ENCODE data around the gene GPRC5A. TPM values are rescaled to one million over a fixed set of nuclear protein-coding genes. Genes with fewer than 3 reads are reported as not detected.

GPRC5A gene
- total and polyA plus RNA-seq, 10 donors: 0.09 to 3.0 (median 0.34) TPM

DNA sequence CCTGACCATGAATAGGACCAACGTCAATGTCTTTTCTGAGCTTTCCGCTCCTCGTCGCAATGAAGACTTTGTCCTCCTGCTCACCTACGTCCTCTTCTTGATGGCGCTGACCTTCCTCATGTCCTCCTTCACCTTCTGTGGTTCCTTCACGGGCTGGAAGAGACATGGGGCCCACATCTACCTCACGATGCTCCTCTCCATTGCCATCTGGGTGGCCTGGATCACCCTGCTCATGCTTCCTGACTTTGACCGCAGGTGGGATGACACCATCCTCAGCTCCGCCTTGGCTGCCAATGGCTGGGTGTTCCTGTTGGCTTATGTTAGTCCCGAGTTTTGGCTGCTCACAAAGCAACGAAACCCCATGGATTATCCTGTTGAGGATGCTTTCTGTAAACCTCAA lies 17.3 kb downstream of the GPRC5A start:
- 92 to 96% (median 93%) methylated on average over 12 of the region's 12 CpGs for WGBS, 5 donors
- Histone ChIP-seq H3K27ac (no peak overlapping the region), H3K4me1 (peaks cover 5 to 23% (median 15%) of the 10 kb centered on the region in 6 donors), H3K27me3 (replicated peaks in 1 of 7) (no peaks in the 10 kb centered on the region), H3K9me3 (no peaks in the 10 kb centered on the region), H3K4me3 (no peak overlapping the region), H3K36me3 (no peaks in the 10 kb centered on the region)
- no peak for DNase-seq
- TF ChIP-seq POLR2A (IDR thresholded peaks at IDR 0.05) (no peak), POLR2AphosphoS5 (IDR thresholded peaks at IDR 0.05) (no peak)
- TF ChIP-seq, protein P1, sequence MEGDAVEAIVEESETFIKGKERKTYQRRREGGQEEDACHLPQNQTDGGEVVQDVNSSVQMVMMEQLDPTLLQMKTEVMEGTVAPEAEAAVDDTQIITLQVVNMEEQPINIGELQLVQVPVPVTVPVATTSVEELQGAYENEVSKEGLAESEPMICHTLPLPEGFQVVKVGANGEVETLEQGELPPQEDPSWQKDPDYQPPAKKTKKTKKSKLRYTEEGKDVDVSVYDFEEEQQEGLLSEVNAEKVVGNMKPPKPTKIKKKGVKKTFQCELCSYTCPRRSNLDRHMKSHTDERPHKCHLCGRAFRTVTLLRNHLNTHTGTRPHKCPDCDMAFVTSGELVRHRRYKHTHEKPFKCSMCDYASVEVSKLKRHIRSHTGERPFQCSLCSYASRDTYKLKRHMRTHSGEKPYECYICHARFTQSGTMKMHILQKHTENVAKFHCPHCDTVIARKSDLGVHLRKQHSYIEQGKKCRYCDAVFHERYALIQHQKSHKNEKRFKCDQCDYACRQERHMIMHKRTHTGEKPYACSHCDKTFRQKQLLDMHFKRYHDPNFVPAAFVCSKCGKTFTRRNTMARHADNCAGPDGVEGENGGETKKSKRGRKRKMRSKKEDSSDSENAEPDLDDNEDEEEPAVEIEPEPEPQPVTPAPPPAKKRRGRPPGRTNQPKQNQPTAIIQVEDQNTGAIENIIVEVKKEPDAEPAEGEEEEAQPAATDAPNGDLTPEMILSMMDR (IDR thresholded peaks at IDR 0.05 in 8 of 11, conservative IDR thresholded peaks at IDR 0.05 in 3 of 11): no peak
- intact Hi-C loops (cut with DNase I; ENCODE audit: low total_unique reads): no loop called here

DNA sequence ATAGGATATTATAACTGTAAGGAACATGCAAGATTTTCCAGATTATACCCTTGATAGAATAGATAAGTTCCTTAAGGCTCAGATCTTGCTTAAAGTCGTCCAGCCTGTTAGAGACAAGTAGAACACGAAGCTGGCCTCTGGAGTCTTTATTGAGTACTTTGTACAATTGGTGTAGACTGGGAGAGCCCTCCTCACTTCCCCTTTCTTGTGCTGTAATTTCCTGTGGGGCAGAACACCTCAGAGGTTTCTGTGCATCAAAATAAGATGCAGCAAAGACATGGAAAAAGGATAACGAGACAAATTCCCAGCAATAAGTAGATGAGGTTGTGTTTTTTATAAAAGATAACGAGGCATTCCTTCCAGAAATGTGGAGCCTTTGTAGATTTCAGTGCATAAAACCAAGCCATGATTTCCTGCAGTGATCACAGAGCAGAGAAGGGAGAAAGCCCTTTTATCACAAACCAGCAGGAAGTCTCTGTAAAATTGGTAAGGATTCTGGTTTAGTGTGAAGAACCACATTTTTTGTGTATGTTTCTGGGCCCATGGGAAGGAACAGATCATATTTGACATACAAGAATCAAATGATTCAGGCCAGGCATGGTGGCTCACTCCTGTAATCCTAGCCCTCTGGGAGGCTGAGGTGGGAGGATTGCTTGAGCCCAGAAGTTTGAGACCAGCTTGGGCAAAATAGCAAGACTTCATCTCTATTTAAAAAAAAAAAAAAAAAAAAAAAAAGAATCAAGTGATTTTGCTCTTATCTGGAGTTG lies 18.0 kb downstream of the GPRC5A start:
- Histone ChIP-seq H3K4me1 (peaks cover 5 to 18% (median 15%) of the 10 kb centered on the region in 6 donors), H3K36me3 (no peaks in the 10 kb centered on the region), H3K4me3 (no peak overlapping the region), H3K9me3 (no peaks in the 10 kb centered on the region), H3K27me3 (replicated peaks in 1 of 7) (no peaks in the 10 kb centered on the region), H3K27ac (no peak overlapping the region)
- TF ChIP-seq, protein P1 (IDR thresholded peaks at IDR 0.05 in 8 of 11, conservative IDR thresholded peaks at IDR 0.05 in 3 of 11): no peak
- TF ChIP-seq POLR2AphosphoS5 (IDR thresholded peaks at IDR 0.05) (no peak), POLR2A (IDR thresholded peaks at IDR 0.05) (no peak)
- 11 to 32% (median 26%) methylated on average over 4 of the region's 4 CpGs for WGBS, 5 donors
- intact Hi-C loops (cut with DNase I; ENCODE audit: low total_unique reads): no loop called here
- DNase-seq: no peak

DNA sequence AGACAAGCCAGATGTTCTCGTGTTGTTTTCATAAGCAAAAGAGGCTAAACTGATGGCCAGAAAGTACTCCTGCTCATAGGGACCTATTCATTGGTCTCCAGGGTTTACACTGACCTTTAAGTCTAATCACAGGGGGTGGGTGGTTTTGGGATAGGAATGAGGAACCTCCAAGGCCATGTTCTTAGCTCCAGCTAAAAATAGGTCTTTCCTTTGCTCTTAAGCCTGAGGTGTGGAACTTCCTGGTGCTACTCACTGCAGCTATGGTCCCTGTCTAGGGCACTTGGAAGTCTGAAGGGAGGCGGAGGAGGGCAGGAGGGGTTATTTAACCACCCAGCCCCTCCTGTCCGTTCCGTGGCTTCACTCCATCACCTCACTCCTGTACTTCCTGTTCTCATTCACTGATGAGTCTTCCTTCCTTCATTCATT lies 18.6 kb downstream of the GPRC5A start:
- Histone ChIP-seq H3K9me3 (no peaks in the 10 kb centered on the region), H3K27me3 (replicated peaks in 1 of 7) (no peaks in the 10 kb centered on the region), H3K36me3 (no peaks in the 10 kb centered on the region), H3K27ac (no peak overlapping the region), H3K4me3 (no peak overlapping the region), H3K4me1 (peaks cover 5 to 18% (median 15%) of the 10 kb centered on the region in 6 donors)
- intact Hi-C loops (cut with DNase I; ENCODE audit: low total_unique reads): no loop called here
- 31 to 46% (median 38%) methylated on average over 4 of the region's 4 CpGs for WGBS, 5 donors
- DNase-seq: no peak
- TF ChIP-seq POLR2A (IDR thresholded peaks at IDR 0.05) (no peak), POLR2AphosphoS5 (IDR thresholded peaks at IDR 0.05) (no peak)
- TF ChIP-seq, protein P1 (IDR thresholded peaks at IDR 0.05 in 8 of 11, conservative IDR thresholded peaks at IDR 0.05 in 3 of 11): no peak

DNA sequence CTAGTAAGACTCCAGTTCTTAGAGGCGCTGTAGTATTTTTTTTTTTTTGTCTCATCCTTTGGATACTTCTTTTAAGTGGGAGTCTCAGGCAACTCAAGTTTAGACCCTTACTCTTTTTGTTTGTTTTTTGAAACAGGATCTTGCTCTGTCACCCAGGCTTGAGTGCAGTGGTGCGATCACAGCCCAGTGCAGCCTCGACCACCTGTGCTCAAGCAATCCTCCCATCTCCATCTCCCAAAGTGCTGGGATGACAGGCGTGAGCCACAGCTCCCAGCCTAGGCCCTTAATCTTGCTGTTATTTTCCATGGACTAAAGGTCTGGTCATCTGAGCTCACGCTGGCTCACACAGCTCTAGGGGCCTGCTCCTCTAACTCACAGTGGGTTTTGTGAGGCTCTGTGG lies 21.3 kb downstream of the GPRC5A start:
- Histone ChIP-seq H3K27ac (no peak overlapping the region), H3K4me3 (no peak overlapping the region), H3K9me3 (no peaks in the 10 kb centered on the region), H3K27me3 (replicated peaks in 1 of 7) (peaks cover 0 to 7% (median 0%) of the 10 kb centered on the region in 7 donors), H3K4me1 (peaks cover 12 to 35% (median 30%) of the 10 kb centered on the region in 6 donors), H3K36me3 (no peaks in the 10 kb centered on the region)
- TF ChIP-seq POLR2AphosphoS5 (IDR thresholded peaks at IDR 0.05) (no peak), POLR2A (IDR thresholded peaks at IDR 0.05) (no peak)
- TF ChIP-seq, protein P1 (IDR thresholded peaks at IDR 0.05 in 8 of 11, conservative IDR thresholded peaks at IDR 0.05 in 3 of 11): no peak
- intact Hi-C loops (cut with DNase I; ENCODE audit: low total_unique reads): no loop called here
- no peak for DNase-seq
- 82 to 97% (median 88%) methylated on average over 5 of the region's 5 CpGs for WGBS, 5 donors

Measured in spleen (tissue), 11 donors.